ENCODE results near the gene POLDIP2. TPM values are rescaled to one million over a fixed set of nuclear protein-coding genes. Genes with fewer than 3 reads are reported as not detected.
"Not testable (repeated sequence)": the region's sequence is repeated elsewhere in the genome, so short reads cannot be mapped to it uniquely, and the experiment has no call there.

POLDIP2 gene
- total RNA-seq, 2 experiments from 2014 or later: 22.1 to 23.9 TPM

- peaks cover 16% of the 10 kb centered on the region for H3K4me1 ChIP-seq (ENCODE audit: insufficient read depth, low read length)
- ChIA-PET POLR2A (no interaction called here), CTCF (no interaction called here)
- intact Hi-C loops (cut with DNase I, micrococcal nuclease): no loop called here
- TF ChIP-seq CTCF (IDR thresholded peaks at IDR 0.05): no peak
- no peaks in the 10 kb centered on the region for H3K27me3 ChIP-seq (ENCODE audit: control insufficient read depth in 1 of 2, insufficient read depth in 2 of 2, low read length in 2 of 2)
- peaks cover 52% of the 10 kb centered on the region for H3K36me3 Mint-ChIP-seq (ENCODE audit: low read depth)
- peaks cover 62% of the 10 kb centered on the region for H3K36me3 ChIP-seq (ENCODE audit: insufficient read depth, low read length)
- H3K4me3 Mint-ChIP-seq: no peak overlapping the region
- peaks cover 0 to 3% of the 10 kb centered on the region in 2 experiments for H3K9me3 ChIP-seq (ENCODE audit: control insufficient read depth in 1 of 2, insufficient read depth in 1 of 2, low read length in 2 of 2)
- ATAC-seq (ENCODE audit: poor library complexity) (no peak), DNase-seq (no peak)
- H3K4me3 ChIP-seq (ENCODE audit: low read length): no peak overlapping the region
- no peaks in the 10 kb centered on the region for H3K27me3 Mint-ChIP-seq
- H3K4me1 Mint-ChIP-seq (ENCODE audit: low read depth): peaks cover 31% of the 10 kb centered on the region
- no peaks in the 10 kb centered on the region for H3K9me3 Mint-ChIP-seq
- H3K27ac ChIP-seq (ENCODE audit: low read depth in 1 of 2, low read length in 2 of 2): no peak overlapping the region
- H3K27ac Mint-ChIP-seq: no peak overlapping the region
These were observed 17.0 kb downstream of the POLDIP2 start for GRCh38 chr17:28340374-28340773.

- no peak overlapping the region for H3K4me3 ChIP-seq (ENCODE audit: low read length)
- no peaks in the 10 kb centered on the region for H3K27me3 ChIP-seq (ENCODE audit: control insufficient read depth in 1 of 2, insufficient read depth in 2 of 2, low read length in 2 of 2)
- H3K27ac ChIP-seq (ENCODE audit: low read depth in 1 of 2, low read length in 2 of 2): no peak overlapping the region
- Mint-ChIP-seq H3K36me3 (ENCODE audit: low read depth) (peaks cover 50% of the 10 kb centered on the region), H3K4me1 (ENCODE audit: low read depth) (peaks cover 41% of the 10 kb centered on the region), H3K4me3 (no peak overlapping the region), H3K27ac (no peak overlapping the region), H3K9me3 (no peaks in the 10 kb centered on the region), H3K27me3 (no peaks in the 10 kb centered on the region)
- no peak for DNase-seq
- intact Hi-C loops (cut with DNase I, micrococcal nuclease): loop anchor here in 1 of 2 experiments (5.0 to 10.0 kb wide), 3 partner anchors 297 to 505 kb away; partner anchors contain the start of genes BLTP2, FAM222B and NLK
- H3K36me3 ChIP-seq (ENCODE audit: insufficient read depth, low read length): peaks cover 52% of the 10 kb centered on the region
- H3K4me1 ChIP-seq (ENCODE audit: insufficient read depth, low read length): peaks cover 24% of the 10 kb centered on the region
- no peak for ATAC-seq (ENCODE audit: poor library complexity)
- POLR2A ChIA-PET: interaction anchor here (0.6 kb wide), 1 partner anchor 10 kb away, joined by 4 read pairs; no protein-coding TSS in a partner anchor
- H3K9me3 ChIP-seq (ENCODE audit: control insufficient read depth in 1 of 2, insufficient read depth in 1 of 2, low read length in 2 of 2): peaks cover 0 to 3% of the 10 kb centered on the region in 2 experiments
- TF ChIP-seq CTCF (IDR thresholded peaks at IDR 0.05): no peak
- CTCF ChIA-PET: no interaction called here
These were observed 17.9 kb downstream of the POLDIP2 start for GRCh38 chr17:28339431-28339830.

- intact Hi-C loops (cut with DNase I, micrococcal nuclease): loop anchor here in 1 of 2 experiments (5.0 to 10.0 kb wide), 3 partner anchors 296 to 506 kb away; partner anchors contain the start of genes BLTP2, FAM222B and NLK
- H3K9me3 ChIP-seq (ENCODE audit: control insufficient read depth in 1 of 2, insufficient read depth in 1 of 2, low read length in 2 of 2); H3K9me3 Mint-ChIP-seq; H3K27me3 ChIP-seq (ENCODE audit: control insufficient read depth in 1 of 2, insufficient read depth in 2 of 2, low read length in 2 of 2); H3K4me3 ChIP-seq (ENCODE audit: low read length); H3K27me3 Mint-ChIP-seq; H3K27ac Mint-ChIP-seq; ATAC-seq (ENCODE audit: poor library complexity); CTCF ChIA-PET; H3K27ac ChIP-seq (ENCODE audit: low read depth in 1 of 2, low read length in 2 of 2); DNase-seq: not testable (repeated sequence)
- Histone ChIP-seq H3K4me1 (ENCODE audit: insufficient read depth, low read length) (peaks cover 31% of the 10 kb centered on the region), H3K36me3 (ENCODE audit: insufficient read depth, low read length) (peaks cover 48% of the 10 kb centered on the region)
- Mint-ChIP-seq H3K4me3 (peak overlapping the region; percentile 30), H3K36me3 (ENCODE audit: low read depth) (peaks cover 44% of the 10 kb centered on the region), H3K4me1 (ENCODE audit: low read depth) (peaks cover 47% of the 10 kb centered on the region)
- POLR2A ChIA-PET: interaction anchor here (1.5 kb wide), 1 partner anchor 18 kb away, joined by 8 read pairs; the partner anchor contains the start of gene POLDIP2
These were observed 18.5 kb downstream of the POLDIP2 start for GRCh38 chr17:28338769-28339212.

Data from CD4-positive, alpha-beta T cell (primary cell).